C4-2B (cell line): Measurements from ENCODE around the gene ONECUT2.

Source experiments
- ZFX ChIP-seq: fragments of 450-650 bp; IDR thresholded peaks from 2 replicates; pipeline ENCODE4 v1.6.1; 2017
- TF ChIP-seq, protein P1 (sequence below): fragments of 450-650 bp; conservative IDR thresholded peaks from 2 replicates; pipeline ENCODE4 v1.5.1; 2017; ENCODE audit warnings: mild to moderate bottlenecking

DNA sequence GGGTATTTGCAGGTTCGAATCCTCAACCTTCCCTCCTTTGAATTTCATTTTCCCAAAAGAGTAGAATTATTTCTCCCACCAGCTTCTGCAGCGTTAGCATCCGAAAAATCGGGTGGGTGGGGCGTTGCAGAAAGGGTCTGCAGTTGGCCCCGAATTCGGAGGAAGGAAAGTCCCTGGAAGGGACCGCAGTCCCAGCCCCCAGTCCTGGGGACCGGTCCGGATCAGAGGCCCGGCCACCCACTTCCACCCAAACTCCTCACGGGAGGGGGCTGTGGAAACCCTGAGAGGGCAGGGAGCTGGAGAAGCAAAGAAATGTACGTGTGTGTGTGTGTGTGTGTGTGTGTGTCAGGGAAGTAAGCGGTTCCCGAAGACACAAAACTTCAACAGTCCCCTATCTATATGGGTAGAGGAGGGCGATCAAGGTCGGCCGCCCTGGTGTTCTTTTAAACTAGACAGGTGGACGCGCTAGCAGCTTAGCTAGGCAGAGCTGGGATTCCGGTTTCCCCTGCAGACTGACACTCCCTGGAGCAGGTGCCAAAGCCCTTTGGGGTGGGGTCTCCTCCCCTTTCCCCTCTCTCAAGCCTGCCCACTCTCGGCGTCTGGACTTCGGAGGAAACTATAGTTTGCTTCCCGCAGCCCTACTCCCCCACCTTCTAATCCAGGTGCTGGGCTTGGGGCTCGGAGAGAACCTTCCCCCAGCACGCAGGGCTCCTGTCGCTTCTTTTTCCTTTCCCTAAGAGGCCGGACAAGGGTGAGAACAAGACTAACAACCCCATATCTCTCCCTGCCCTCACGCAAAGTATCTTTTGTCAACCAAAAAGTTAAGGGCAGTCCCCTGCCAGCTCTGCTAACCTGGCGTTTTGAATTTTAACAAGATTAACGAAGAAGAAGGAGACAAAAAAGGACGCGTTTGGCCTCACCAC is 4.8 kb upstream of the ONECUT2 start:
- TF ChIP-seq, protein P1, sequence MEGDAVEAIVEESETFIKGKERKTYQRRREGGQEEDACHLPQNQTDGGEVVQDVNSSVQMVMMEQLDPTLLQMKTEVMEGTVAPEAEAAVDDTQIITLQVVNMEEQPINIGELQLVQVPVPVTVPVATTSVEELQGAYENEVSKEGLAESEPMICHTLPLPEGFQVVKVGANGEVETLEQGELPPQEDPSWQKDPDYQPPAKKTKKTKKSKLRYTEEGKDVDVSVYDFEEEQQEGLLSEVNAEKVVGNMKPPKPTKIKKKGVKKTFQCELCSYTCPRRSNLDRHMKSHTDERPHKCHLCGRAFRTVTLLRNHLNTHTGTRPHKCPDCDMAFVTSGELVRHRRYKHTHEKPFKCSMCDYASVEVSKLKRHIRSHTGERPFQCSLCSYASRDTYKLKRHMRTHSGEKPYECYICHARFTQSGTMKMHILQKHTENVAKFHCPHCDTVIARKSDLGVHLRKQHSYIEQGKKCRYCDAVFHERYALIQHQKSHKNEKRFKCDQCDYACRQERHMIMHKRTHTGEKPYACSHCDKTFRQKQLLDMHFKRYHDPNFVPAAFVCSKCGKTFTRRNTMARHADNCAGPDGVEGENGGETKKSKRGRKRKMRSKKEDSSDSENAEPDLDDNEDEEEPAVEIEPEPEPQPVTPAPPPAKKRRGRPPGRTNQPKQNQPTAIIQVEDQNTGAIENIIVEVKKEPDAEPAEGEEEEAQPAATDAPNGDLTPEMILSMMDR = no peak
- TF ChIP-seq ZFX = no peak
